Measurements from ENCODE around the gene CSNK1G3.

GRCh38 chr5:123471385-123471784, 40.6 kb upstream of the CSNK1G3 start:
- no peak for TF ChIP-seq CHD2 (IDR thresholded peaks at IDR 0.05; ENCODE audit: low read length, partially characterized antibody)
- TF ChIP-seq CTCF (IDR thresholded peaks at IDR 0.05), result no peak
- no peak for TF ChIP-seq MYC (IDR thresholded peaks at IDR 0.05; ENCODE audit: borderline replicate concordance, low read length)
- no peak for TF ChIP-seq FOSL2 (IDR thresholded peaks at IDR 0.05)
- no peak for TF ChIP-seq FOSL2 (CRISPR knock-in tag; IDR thresholded peaks at IDR 0.05)
- no peak for TF ChIP-seq MAZ (IDR thresholded peaks at IDR 0.05; ENCODE audit: borderline replicate concordance, low read depth, low read length)
- TF ChIP-seq BHLHE40 (IDR thresholded peaks at IDR 0.05; ENCODE audit: low read depth, low read length), result no peak
- TF ChIP-seq RARB (CRISPR knock-in tag; IDR thresholded peaks at IDR 0.05), result no peak
- no peak for TF ChIP-seq RFX5 (IDR thresholded peaks at IDR 0.05)
- no peak for TF ChIP-seq NFE2L2 (conservative IDR thresholded peaks at IDR 0.05; ENCODE audit: low read length)
- TF ChIP-seq CEBPB (IDR thresholded peaks at IDR 0.05), result no peak
- TF ChIP-seq ZFP36 (IDR thresholded peaks at IDR 0.05; ENCODE audit: borderline replicate concordance, partially characterized antibody), result no peak
- no peak for TF ChIP-seq POLR2A (IDR thresholded peaks at IDR 0.05; ENCODE audit: low read length)

Data from A549 (cell line).